Stimulated activated CD8-positive, alpha-beta memory T cell treated with anti-CD3 and anti-CD28 coated beads, Interleukin-4, amount 100 ng/mL, for 24 hours (primary cell): ENCODE data around the gene GPR27.
A peak's percentile ranks its signal among the peaks of the same experiment; 100 is the strongest.

Experiments used
- DNase-seq: peaks from one replicate; pipeline ENCODE4 v3.0.0-alpha.2; 2020; ENCODE audit warnings: low read depth

GPR27 gene, protein sequence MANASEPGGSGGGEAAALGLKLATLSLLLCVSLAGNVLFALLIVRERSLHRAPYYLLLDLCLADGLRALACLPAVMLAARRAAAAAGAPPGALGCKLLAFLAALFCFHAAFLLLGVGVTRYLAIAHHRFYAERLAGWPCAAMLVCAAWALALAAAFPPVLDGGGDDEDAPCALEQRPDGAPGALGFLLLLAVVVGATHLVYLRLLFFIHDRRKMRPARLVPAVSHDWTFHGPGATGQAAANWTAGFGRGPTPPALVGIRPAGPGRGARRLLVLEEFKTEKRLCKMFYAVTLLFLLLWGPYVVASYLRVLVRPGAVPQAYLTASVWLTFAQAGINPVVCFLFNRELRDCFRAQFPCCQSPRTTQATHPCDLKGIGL

DNA sequence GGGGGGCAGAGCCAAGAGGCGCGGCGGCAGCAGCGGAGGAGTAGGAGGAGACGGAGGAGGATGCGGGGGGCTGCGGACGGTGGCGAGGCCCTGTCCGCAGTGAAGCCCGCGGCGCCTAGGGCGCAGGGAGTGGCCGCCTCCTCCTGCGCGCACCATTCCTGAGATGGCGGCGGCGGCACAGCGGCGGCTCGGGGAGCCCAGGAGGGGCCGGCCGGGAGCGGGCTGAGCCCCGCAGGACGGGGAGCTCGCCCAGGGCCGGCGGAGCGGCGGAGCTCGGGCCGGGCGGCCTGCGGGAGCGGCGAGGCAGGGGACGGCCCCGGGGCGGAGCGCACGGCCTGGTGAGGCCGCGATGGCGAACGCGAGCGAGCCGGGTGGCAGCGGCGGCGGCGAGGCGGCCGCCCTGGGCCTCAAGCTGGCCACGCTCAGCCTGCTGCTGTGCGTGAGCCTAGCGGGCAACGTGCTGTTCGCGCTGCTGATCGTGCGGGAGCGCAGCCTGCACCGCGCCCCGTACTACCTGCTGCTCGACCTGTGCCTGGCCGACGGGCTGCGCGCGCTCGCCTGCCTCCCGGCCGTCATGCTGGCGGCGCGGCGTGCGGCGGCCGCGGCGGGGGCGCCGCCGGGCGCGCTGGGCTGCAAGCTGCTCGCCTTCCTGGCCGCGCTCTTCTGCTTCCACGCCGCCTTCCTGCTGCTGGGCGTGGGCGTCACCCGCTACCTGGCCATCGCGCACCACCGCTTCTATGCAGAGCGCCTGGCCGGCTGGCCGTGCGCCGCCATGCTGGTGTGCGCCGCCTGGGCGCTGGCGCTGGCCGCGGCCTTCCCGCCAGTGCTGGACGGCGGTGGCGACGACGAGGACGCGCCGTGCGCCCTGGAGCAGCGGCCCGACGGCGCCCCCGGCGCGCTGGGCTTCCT lies at the start of gene GPR27:
Gene GPR27, plus strand, starts transcription at position 155 of the 909 bp plus-strand sequence. Its CDS starts 195 bp downstream, at position 350.
- no peak for DNase-seq

DNA sequence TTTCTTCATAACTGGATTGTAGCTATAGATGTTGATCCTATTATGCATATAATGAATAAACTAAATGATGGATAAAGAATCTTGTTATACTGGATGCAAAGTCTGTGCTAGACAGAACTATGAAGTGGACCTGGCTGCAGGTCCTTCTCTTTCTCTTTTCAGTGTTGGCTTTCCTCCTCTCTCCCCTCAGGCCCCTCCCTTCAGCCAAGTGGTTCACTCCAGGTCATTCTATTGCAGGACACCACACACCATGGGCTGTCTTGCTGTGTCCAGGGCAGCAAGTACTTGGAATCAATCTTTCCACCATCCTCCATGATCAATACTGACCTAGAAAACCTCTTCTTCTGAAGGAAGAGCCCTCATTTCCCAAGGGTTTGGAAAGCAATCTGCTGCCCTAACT lies 48.7 kb upstream of the GPR27 start:
- DNase-seq, result no peak

DNA sequence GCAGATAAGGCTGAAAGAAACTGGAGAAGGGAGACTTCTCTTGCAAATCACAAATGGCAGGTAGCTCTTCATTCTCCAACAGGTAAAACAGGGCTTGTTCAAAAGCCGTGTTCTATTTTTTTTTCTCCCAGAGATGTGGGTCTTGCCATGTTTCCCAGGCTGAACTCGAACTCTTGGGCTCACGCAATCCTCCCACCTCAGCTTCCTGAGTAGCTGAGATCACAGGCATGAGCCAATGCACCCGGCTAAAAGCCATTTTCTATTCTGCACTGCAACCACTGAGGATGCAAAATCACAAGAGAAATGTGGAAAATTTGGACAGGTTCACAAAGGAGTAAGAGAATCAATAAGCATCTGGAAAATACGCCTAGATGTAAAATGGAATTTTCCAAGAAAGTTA lies 48.0 kb upstream of the GPR27 start:
- DNase-seq, result no peak

DNA sequence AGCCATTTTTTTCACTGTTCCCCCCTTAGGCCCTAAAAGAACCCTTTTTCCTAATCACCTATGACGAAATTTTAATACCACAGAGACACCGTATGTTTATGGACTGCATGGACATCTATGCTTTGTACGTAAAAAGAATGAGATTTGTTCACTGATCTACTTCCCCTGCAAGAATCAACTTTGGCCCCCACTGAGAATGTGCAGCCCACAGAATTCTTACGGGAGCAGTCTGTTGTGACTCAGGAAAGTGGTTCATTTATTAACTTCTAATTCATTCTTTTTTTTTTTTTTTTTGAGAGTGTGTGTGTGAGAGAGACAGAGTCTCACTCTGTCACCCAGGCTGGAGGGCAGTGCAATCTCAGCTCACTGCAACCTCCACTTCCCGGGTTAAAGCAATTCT lies 46.1 kb upstream of the GPR27 start:
- DNase-seq, result no peak

DNA sequence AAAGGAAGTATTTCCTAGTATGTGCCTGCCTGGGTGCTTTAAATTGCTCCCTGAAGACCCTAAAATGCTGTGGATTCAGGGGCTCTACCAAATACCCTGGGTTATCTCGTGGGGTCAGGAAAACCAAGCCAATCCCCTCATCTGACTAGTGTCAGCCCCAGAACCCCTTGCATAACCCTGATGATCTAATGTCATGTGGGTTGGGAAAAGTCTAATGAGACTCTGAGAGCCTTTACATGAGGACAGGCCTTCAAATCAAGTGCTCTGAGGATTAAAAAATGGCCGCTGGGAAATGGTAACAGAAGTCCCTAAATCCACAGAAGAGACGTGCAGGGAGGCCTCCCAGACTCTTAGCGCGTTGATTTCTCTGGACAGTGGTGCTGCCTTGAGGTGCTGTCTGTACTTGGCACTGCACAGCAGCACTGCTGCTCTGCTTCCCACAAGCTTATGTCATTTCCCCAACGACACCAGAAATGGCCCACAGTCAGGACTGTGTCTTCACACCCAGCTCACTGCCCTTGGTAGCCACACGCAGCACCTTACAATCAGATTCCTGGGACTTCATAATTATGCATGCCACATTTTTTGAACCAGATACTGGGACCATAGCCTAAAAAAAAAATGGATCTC lies 45.1 kb upstream of the GPR27 start:
- no peak for DNase-seq

DNA sequence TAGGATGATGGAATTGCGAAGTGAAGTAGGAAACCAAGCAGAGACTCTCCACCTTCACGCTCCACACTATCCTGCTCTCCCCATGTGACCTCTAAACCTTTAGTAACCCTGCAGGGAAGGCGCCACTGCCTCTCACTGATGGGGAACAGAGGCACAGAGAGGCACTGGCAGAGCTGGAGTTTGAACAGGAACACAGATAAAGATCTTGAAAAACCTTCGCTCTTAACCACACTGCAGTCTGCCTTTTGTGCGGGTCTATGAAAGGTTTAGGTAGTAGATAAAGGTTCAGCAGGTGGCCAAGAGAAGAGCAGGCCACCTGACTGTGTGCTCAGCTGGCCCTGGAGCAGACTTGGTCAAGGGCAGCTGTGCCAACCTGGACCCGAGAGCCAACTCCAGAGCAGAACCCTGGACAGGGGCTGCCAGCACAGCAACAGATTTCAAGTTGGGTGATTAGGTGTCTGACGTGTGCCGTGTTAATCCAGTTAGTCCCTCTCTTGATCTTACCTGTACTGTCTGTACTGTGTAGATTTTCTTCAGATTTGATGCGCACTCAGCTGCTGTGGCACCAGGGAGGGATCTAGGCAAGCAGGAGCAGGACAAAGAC lies 43.6 kb upstream of the GPR27 start:
- no peak for DNase-seq

DNA sequence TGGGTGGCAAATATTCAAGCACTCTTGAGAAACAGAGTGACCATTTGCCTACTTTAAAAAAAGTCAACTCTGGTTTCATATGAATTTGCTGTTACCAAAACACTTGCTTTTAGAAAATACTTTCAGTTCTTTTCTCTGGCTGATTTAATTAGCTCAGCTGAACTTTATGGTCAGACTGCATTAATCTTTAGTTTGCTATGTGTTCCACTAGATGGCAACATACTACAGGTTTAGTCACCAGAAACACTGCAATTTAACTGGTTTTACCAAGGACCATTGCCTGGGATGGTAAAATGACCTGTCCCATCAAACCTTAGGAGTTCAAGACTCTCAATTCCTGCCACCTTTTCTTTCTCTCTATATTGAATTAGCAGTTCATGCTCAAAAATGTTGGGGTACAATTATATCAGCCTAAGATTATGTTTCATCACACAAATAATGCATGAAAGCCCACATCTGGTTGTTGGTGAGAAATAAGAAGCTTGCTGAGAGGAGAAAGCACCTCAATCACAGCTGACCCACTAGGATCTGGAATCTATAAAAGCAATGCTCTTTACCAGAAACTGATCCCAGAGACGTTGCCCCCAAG lies 42.7 kb upstream of the GPR27 start:
- DNase-seq, result no peak

DNA sequence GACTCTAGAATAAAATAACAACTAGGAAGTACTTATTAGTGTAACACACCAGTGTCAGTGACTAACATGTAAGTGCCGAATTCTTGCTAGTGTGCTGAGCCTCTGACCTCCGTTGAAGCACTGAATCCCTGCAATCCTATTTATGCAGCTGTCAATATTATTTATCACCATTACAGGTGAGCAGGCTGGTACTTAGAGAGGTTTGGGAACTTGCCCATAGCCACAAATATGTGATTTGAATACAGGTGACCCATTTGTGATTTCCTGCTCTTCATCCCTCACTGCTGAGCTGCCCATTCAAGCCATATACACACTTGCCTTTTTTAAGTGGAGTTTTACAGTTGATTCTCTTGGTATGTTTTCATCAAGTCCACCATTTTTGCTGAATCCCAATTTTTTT lies 40.6 kb upstream of the GPR27 start:
- DNase-seq, result no peak

DNA sequence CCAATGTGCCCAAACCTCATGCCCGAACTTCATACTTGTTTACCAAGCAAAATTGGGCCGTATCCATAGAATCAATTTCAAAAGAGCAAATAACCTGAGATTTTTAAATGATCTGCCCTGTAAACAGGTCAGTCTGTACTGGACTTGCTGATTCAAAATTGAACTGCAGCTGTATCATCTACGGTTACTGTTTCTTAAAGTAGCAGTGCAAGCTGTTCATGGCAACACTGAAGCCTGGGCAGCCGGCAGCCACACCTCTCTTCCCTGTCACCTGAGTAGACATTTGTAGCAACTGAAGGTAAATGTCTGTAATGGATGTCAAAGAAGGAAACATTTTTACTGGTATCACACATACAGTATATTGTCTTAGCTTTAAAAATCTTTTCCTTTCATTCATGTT lies 39.1 kb upstream of the GPR27 start:
- no peak for DNase-seq

DNA sequence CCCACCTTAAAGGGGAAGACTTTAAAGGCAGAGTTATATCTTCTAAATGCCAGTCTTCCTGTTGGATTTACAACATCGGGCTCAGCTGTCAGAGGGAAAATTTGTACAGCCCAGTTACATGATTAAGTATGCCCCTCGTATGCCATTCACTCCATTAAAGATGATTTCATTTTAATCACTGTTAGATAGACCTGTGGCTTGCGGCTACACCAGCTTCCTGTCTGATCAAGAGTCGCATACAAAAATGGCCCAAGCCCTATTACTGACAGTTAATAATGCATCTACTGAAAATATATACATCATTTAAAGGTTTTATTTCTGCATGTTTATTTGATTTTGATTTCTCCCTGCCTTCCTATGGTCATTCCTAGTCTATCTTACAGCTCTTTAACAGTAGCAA lies 35.6 kb upstream of the GPR27 start:
- no peak for DNase-seq

DNA sequence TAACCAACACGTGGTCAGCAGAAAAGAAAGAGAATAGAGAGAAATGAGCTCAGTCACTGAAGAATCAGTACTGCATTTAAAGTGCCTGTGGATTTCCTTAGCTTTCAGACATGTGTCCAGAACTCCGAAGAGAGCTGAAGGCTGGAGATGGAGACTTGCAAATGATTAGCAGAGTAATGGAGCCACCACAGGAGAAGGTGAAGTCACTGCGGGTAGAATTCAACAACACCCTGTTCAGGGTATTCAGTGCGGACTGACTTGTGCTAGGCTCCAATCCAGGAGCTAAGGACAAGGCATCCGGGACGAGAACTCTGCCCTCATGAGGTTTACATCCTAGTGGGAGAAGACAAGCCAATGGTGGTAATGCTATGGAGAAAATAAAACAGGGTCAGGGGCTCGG lies 32.7 kb upstream of the GPR27 start:
- DNase-seq, result no peak

DNA sequence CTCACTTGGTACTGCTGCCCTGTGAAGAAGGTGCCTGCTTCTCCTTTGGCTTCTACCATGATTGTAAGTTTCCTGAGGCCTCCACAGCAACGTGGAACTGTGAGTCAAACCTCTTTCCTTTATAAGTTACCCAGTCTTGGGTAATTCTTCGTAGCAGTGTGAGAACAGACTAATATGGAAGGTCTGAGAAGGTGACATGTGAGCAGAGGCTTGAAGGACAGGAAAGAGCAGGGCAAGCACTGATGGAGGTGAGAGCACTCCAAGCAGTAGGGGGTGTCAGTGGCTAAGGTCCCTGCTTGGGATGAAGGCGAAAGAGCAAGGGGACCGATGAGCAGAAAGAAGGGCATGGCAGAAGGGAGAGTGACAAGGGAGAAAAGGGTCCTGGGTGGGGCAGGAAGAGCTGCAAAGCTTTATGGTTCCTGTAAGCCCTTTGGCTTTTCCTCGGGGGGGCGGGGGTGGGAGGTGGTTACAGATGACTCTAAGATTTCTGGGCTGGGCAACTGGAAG lies 32.0 kb upstream of the GPR27 start:
- DNase-seq, result no peak

DNA sequence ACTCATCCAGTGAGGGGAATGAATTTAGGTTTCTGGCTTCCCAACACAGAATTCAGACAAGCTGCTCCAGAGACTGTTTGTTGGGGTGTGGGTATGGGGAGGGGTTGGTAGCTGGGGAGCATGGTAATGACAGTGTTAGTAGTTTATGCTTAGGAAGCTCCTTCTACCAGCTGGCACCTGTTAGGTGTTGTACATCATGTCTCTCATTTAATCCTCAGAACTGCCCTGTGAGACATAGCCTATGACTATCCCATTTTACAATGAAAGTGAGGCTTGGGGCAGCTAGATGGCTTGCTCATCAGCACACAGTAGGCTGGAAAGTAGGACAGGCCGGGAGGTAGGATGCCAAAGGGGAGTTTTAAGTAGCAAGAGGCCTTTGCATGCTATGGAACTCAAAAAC lies 31.0 kb upstream of the GPR27 start:
- no peak for DNase-seq

DNA sequence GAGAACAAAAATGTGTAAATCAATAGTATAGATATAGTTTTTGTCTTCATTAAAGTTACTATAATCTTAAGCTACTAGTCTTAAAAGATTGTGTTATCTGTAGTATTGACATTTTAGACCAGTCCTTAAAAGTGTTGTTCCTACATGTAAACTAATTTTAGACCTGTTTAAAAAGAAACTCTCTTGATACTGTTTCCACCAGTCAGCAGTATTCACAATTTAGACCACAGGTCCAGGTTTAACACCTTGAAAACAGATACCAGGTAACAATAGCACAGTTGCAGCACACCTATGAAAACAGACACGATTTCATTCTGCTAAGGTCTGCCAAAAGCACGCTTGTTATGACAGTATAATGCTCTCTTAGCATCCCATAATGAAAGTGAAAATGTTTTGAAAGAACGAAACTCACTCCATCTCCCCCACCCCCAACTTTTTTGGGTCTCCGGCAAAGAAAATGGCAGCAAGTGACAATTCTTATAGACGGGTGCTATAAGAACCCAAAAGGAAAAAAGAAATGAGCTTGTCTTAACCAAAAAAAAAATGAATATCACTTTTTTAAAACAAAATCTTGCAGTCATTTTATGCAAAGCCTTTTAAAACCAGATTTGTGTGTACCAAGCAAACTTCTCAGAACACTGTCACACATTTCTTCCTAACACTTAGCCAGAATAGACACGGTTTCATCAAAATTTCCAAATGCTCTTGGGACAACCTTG lies 30.0 kb upstream of the GPR27 start:
- peak; percentile 22 for DNase-seq

DNA sequence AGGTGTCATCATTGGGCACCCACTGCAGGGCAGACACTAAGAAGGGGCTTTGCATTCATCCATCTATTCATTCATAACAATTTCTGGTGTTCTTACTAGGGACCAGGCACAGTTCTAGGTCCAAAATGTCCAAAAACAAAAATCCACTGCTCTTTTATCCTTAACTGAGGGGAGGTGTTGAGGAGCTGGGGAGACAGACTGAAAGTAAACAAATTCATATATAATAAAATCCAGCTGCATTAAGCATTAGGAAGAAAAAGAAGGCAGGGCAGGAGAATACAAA lies 29.5 kb upstream of the GPR27 start:
- no peak for DNase-seq

DNA sequence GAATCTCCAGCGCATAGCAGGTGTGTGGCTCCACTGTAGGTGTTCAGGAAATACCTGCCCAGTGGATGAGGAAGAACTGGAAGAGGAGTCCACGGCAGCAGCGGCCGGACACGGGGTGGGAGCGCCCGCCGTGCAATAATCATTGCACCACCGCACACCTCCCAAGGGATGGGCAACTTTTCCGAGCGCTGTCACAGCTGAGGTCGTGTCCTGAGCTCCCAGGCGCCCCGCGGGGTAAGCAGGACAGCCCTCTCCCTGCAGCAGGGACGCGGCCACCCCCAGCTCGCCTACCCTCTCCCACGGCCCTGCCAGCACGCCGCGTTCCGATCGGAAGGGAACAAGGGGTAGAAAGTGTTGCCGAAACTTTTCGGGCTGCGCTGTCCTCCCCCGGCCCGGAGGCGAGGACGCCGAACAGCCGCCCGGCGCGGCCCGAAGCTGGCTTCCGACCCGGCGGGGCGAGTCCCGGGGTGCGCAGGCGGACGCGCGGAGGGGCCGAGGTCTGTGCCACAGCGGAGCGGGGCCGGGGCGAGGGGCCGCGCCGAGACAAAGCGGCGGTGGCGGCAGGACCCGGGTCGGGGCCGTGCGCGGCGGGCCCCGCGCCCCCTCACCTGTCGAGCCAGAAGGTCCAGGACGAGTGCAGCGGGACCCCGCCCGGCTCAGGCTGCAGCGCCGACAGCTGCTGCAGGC lies 28.9 kb upstream of the GPR27 start:
- DNase-seq, result peak; percentile 22

DNA sequence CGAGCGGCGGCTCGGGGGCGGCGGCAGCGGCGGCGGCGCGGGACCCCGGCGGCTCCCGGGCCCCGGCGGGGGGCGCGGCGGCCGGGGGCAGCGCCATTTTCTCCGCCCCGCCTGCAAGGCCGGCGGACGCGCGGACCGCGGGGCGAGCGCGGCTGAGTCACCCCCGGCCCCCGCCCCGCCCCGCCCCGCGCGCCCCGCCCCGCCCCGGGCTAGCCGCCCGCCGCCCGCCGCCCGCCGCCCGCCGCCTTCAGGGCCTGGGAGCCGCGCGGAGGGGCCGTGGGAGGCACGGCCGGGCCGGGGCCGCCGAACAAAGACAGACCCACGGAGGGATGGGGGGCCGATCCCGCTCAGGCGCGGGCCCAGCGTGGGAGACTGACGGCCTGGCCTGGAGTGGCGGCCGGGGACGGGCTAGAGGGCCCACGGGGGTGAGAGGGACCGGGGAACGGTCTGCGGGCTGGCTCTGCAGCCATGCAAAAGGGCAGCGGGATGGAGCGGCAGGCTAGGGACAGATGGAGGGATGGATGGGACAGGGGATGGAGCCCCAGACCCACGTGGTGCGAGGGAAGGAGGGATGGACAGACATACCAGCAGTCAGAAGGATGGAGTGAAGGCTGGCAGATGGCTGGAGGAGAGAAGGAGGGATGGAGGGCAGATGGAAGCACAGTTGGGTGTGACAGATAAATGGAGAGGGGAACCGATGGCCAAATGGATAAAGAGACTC lies 28.2 kb upstream of the GPR27 start, which contains the start of gene EIF4E3:
Gene EIF4E3, minus strand, starts transcription at position 132 of the 721 bp plus-strand sequence. Its CDS starts 35 bp downstream, at position 97.
- DNase-seq, result peak; percentile 15

DNA sequence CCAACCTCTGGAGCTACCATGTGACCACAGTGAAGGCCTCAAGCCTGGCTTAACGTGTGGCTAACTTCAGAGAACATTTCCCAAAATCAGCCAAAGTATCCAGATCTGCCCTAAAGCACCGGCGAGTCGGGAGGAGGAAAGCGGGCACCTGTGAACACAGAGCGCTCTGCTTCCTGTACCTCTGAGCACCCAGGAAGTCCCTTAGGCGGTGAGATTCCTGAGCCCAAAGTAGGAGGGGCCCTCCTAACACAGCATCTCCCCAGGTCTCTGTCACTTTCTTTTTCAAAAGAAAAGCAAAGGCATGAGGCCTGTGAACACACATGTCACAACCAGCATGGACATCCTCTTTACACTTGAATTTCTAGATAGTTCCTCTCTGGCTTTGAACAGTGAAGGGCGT lies 27.5 kb upstream of the GPR27 start:
- no peak for DNase-seq

DNA sequence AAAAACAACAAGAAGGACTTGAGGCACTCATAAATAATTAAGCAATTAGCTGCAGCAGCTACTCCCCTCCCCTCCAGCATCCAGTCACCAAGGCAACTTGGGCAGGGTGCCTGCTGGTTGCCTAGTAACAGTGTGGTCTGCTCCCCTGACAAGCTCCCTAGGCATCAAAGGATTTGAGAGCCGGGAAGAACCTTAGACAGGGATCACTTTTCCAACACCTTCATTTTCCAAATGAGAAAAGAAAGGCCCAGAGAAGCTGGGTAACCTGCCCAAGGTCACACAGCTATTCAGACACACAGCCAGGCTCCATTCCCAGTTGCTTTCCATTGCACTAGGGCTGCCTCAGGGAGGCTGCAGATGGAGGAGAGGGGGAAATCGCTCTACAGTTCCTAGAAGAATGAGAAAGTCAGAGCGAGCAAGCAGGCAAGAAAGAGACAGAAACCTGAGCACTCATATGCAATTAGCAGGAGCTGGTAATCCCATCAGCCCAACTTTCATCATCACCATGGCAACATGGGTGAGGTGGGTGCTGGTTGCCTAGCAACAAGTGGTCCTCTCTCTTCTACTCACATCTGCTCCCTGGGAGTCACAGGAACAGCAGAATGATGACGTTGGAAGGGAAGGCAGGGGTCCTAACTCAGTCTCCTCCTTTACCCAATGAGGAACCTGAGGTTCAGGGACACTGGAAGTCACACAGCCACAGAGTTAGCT lies 24.9 kb upstream of the GPR27 start:
- DNase-seq, result no peak
